ENCODE results near the gene MSANTD2.
"Not testable (repeated sequence)": the region's sequence is repeated elsewhere in the genome, so short reads cannot be mapped to it uniquely, and the experiment has no call there.

Gene MSANTD2

GRCh38 chr11:124778281-124778680, 21.9 kb downstream of the MSANTD2 start:
- DNase-seq: no peak

DNA sequence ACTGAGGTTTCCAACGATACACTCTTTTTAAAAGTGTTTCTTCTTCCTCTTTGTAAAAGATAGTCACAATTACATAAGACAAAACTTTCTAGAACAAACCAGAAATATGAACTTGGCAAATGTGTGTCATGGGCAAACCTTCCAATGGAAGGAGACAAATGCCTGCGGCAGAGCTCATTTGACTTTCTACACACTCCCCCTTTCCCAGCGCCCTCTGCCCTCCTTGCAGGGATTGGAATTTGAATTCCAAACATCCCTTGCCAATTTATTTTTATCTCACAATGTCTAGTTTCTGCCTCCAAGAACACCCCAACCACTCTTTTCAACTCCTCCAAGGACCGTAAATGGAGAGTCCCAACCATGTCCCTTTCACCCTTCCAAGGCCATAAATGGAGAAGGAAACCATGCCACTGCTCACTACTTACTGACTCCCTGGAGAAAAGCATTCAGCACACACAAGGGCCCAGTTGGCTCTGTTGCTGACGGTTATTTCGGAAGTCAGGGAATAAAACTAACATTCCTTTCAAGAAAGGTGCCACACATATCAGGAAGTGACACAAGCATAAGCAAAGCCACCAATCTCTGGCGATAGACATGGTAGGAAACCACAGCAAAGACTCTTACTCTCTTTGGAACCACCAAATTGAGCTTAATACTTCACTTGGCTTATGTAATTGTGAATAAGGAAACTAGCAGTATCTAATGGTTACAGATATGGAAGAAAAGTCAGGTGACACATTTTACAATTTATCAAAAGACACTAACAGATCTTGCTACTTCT, 23.2 kb downstream of the MSANTD2 start:
- DNase-seq: no peak

GRCh38 chr11:124770959-124771358, 29.2 kb downstream of the MSANTD2 start:
- DNase-seq: not testable (repeated sequence)

GRCh38 chr11:124769806-124770774, 30.1 kb downstream of the MSANTD2 start:
- no peak for DNase-seq

DNA sequence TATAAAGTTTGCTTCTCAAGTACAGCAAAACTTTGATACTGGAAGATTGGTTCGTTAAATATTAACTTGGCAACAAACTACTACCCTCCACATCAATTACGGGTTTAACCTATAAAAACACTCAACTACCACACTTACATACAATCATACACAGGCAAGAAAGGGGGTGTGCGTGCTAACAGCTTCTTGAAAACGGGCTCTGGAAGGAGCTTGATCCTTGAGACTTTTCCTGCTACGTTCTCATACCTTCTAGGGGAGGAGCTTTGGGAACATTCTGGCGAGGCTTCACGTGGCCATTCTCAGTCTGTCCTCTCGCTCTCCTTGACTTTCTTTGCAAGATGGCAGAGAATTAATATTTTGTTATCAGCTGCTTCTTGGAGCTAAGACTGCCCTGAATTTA, 31.3 kb downstream of the MSANTD2 start:
- no peak for DNase-seq

DNA sequence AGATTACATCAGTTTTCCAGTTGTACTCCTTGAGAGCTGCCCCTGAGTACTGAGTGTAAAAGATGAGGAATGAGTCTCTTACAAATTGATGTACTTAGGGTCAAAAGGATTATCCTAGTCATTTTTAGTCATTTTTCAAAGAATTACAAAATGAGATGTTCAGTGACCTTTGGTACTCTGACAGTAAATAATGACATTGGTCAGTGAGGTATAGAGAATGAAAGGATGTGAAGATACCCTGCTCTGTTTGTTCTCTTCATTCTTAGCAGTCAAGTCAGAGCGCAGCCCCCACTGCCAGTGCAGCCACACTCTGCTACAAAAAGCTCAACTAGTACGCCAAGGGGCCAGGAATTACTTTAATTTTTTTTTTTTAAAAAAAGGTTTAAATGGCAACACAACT, 34.0 kb downstream of the MSANTD2 start:
- no peak for DNase-seq

- DNase-seq: peak in 42 of 58 donors; percentile 12 to 82 (median 48)
Measured at GRCh38 chr11:124763156-124763947, 36.9 kb downstream of the MSANTD2 start.

DNA sequence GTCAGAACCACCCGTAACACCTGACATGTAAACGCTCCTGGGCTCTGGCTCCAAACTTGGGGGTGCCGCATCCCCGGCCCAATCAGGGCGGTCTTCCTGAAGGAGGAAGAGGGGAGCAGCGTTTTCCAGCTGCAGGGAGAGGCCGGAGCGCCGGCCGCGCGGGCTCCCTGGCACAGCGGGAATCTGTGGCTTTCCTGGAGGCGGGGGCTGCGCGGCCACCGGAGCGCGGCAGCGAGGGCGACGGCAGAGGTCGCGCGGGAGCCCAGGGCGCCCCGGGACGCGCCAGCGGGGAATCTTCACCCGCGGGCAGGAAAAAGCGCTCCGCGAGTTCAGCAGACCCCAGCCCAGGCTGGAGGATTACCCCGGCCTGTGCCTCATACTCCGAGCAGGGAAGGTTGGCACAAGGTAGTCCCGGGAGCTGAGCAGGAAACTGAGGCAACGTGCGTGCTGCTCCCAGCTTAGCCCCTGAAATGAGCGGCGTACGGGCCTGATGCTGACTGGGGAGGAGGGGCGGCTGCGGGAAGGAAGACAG, 37.5 kb downstream of the MSANTD2 start:
- DNase-seq: no peak

- no peak for DNase-seq
Measured at GRCh38 chr11:124762105-124762623, 38.0 kb downstream of the MSANTD2 start, which contains the start of gene ESAM. Gene ESAM, minus strand, starts transcription at chr11:124762290. Its CDS starts 136 bp downstream, at chr11:124762154.

DNA sequence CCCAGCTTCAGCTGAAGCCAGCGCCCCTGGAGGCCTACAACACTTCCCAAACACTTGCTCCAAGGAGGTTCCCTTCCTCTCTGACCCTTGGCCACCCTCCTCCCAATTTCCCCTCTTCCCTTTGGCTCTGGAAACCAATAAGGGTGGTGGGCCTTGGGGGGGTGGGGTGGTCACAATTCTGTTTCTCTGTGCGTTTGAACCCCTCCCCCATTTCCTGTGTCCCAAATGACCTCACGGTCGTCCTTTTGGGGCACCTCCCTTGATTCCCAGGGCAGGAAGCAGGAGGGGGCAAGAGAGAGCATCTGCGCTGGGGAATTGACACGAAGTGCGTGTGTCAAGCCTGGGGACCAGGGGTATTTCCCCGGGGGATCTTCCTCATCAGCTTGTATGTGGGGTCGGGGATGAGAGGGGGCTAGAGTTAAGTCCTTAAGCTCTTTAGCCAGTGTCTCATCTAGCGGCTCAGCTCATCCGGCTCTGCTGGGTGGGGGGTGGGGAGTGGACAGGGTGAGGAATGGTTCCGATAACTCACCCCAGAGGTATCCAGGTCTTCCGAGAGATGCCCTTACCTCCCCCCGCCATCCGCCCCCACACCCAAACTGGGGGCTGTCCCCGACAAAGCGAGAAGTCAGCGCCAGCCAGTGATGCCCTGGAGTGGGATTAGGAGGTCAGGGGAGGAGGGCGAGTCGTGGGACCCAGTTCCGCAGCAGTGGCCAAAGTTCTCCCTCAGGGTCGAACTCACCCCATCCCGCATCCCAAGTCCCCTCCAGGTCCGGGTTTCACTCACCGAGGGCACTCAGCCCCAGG, 38.7 kb downstream of the MSANTD2 start:
- DNase-seq: no peak

GRCh38 chr11:124760806-124761205, 39.4 kb downstream of the MSANTD2 start:
- DNase-seq: no peak

- no peak for DNase-seq
Measured at GRCh38 chr11:124760205-124760652, 40.0 kb downstream of the MSANTD2 start.

GRCh38 chr11:124759266-124760204, 40.7 kb downstream of the MSANTD2 start:
- no peak for DNase-seq

GRCh38 chr11:124758355-124759265, 41.6 kb downstream of the MSANTD2 start:
- DNase-seq: peak in 43 of 58 donors; percentile 23 to 73 (median 49)

DNA sequence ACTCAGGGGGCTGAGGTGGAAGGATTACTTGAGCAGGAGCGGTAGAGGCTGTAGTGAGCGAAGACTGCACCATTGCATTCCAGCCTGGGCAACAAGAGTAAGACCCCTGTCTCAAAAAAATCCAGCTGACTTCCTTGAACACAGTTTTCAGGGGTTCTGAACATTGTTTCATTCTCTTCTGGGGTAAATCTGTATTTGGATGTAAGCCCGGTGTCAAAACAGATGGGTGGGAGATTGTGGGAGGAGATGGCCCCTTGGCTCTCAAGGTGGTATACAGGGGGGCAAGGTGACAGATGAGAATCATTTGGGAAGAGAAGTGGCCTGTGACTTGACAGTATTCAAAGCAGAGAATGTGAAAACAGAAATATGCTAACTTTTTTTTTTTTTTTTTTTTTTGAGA, 42.9 kb downstream of the MSANTD2 start:
- DNase-seq: no peak

GRCh38 chr11:124756753-124757227, 43.4 kb downstream of the MSANTD2 start:
- no peak for DNase-seq

DNA sequence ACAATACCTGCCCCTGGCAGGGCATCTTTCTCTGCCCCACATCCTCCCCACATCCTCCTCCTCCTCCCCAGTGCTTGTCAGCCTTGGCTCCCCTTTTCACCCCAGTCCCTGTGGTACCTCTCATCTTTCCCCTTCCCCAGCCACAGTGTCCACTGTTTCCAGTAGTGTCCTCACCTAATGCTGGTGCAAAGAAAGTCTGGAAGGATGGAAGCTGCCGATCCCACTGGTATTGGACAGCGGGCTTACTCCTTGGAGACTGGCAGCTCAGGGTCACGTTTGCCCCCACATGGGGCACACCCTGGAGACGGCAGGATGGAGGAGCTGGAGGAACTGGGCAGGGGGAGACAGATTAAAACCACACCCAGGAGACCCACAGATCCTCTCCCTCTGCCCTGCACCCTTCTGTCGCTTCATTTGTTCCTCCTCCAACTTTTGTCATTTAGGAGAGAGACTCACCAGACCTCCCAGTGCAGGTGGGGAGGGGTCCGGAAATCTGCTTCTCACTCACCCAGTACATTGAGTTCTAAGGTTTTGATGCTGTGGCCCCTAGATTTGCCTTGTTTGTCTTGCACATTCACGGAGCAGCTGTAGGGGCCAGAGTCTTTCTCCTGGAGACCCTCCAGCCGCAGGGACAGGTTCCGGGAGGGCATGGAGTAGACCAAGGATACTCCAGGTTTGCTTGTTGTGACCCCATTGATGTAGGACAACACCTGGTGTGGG, 44.0 kb downstream of the MSANTD2 start:
- DNase-seq: no peak
